ENCODE results near the gene PGA5. TPM values are rescaled to one million over a fixed set of nuclear protein-coding genes. Genes with fewer than 3 reads are reported as not detected.

Gene PGA5
- total RNA-seq, 2 donors from 2014 or later = 0.75 to 0.93 TPM

DNA sequence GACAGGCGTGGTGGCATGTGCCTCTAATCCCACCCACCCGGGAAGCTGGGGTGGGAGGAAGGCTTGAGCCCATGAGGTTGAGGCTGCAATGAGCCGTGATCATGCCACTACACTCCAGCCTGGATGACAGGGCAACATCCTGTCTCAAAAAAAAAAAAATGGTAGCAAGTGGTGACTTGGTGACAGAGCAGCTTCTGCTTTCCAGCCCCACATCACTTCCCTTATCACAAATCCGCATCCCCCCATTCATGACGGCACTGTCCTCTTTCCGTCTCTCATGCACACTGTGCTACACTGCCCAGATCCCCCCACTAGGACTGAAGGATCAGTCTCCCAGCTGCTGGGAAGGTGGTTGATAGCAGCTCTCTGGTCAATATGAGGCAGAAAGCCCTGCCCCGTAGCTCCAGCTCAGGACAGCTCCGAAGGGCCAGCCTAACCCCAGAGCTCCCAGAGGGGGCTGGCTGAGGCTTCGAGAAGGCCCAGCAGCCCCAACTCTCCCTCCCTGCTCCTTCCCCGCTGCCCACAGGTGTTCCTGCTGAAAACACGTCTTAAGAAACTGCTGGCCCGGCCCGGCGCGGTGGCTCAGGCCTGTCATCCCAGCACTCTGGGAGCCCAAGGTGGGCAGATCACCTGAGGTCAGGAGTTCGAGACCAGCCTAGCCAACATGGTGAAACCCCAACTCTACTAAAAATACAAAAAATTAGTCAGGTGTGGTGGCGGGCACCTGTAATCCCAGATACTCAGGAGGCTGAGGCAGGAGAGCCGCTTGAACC is 15.9 kb downstream of the PGA5 start:
- Histone ChIP-seq H3K27me3 (ENCODE audit: control insufficient read depth, insufficient read depth, low read length, poor library complexity, severe bottlenecking) (no peaks in the 10 kb centered on the region), H3K4me1 (ENCODE audit: control insufficient read depth, insufficient read depth, low read length) (no peaks in the 10 kb centered on the region), H3K9me3 (ENCODE audit: control insufficient read depth, low read length) (no peaks in the 10 kb centered on the region), H3K9ac (ENCODE audit: extremely low read depth, low read length, poor library complexity, severe bottlenecking) (no peak overlapping the region), H3K4me3 (ENCODE audit: low read length) (no peak overlapping the region), H3K36me3 (ENCODE audit: control insufficient read depth, insufficient read depth, low read length) (no peaks in the 10 kb centered on the region), H3K27ac (ENCODE audit: low read depth, low read length) (no peak overlapping the region)
- Mint-ChIP-seq H3K4me3 (no peak overlapping the region), H3K9me3 (no peaks in the 10 kb centered on the region), H3K36me3 (ENCODE audit: low read depth) (no peaks in the 10 kb centered on the region), H3K27ac (no peak overlapping the region), H3K4me1 (no peaks in the 10 kb centered on the region), H3K27me3 (ENCODE audit: insufficient read depth) (no peaks in the 10 kb centered on the region)
- WGBS, 2 experiments (ENCODE audit: insufficient coverage in 1 of 2, insufficient read length in 1 of 2) = 92 to 97% methylated on average over 9 to 18 of the region's 18 CpGs
- DNase-seq = no peak
- TF ChIP-seq, protein P1, sequence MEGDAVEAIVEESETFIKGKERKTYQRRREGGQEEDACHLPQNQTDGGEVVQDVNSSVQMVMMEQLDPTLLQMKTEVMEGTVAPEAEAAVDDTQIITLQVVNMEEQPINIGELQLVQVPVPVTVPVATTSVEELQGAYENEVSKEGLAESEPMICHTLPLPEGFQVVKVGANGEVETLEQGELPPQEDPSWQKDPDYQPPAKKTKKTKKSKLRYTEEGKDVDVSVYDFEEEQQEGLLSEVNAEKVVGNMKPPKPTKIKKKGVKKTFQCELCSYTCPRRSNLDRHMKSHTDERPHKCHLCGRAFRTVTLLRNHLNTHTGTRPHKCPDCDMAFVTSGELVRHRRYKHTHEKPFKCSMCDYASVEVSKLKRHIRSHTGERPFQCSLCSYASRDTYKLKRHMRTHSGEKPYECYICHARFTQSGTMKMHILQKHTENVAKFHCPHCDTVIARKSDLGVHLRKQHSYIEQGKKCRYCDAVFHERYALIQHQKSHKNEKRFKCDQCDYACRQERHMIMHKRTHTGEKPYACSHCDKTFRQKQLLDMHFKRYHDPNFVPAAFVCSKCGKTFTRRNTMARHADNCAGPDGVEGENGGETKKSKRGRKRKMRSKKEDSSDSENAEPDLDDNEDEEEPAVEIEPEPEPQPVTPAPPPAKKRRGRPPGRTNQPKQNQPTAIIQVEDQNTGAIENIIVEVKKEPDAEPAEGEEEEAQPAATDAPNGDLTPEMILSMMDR (conservative IDR thresholded peaks at IDR 0.05) = no peak

DNA sequence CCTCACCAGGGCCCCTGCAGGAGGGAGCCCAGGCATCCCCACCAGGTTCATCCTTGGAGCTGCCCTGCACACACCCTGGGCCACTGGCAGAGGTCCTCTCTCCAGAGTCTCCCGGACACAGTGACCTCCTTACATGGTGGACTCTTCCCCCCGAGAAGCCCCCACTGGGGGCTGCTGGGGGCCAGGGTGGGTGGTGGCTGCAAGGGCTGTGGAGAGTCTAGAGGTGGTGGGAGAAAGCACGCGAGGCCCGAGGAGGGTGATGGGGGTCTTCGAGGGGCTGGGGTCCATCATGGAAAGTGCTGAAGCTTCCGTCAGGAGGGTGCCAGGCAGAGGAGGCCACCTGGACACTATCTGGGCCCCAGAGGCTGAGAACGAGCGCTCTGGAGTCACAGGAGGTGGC is 17.6 kb downstream of the PGA5 start:
- TF ChIP-seq, protein P1 (conservative IDR thresholded peaks at IDR 0.05) = no peak
- Histone ChIP-seq H3K4me1 (ENCODE audit: control insufficient read depth, insufficient read depth, low read length) (no peaks in the 10 kb centered on the region), H3K9ac (ENCODE audit: extremely low read depth, low read length, poor library complexity, severe bottlenecking) (no peak overlapping the region), H3K4me3 (ENCODE audit: low read length) (no peak overlapping the region), H3K9me3 (ENCODE audit: control insufficient read depth, low read length) (no peaks in the 10 kb centered on the region), H3K27me3 (ENCODE audit: control insufficient read depth, insufficient read depth, low read length, poor library complexity, severe bottlenecking) (no peaks in the 10 kb centered on the region), H3K27ac (ENCODE audit: low read depth, low read length) (no peak overlapping the region), H3K36me3 (ENCODE audit: control insufficient read depth, insufficient read depth, low read length) (no peaks in the 10 kb centered on the region)
- Mint-ChIP-seq H3K36me3 (ENCODE audit: low read depth) (no peaks in the 10 kb centered on the region), H3K4me3 (no peak overlapping the region), H3K4me1 (no peaks in the 10 kb centered on the region), H3K9me3 (no peaks in the 10 kb centered on the region), H3K27ac (no peak overlapping the region), H3K27me3 (ENCODE audit: insufficient read depth) (no peaks in the 10 kb centered on the region)
- no peak for DNase-seq
- 90 to 100% methylated on average over 4 to 9 of the region's 9 CpGs for WGBS, 2 experiments (ENCODE audit: insufficient coverage in 1 of 2, insufficient read length in 1 of 2)

GRCh38 chr11:61259363-61259762 is 18.4 kb downstream of the PGA5 start:
- TF ChIP-seq, protein P1 (conservative IDR thresholded peaks at IDR 0.05) = no peak

More at GRCh38 chr11:61259363-61259762, 18.4 kb downstream of the PGA5 start:
- H3K9ac ChIP-seq (ENCODE audit: extremely low read depth, low read length, poor library complexity, severe bottlenecking) = no peak overlapping the region
- H3K4me1 Mint-ChIP-seq = no peaks in the 10 kb centered on the region
- no peaks in the 10 kb centered on the region for H3K4me1 ChIP-seq (ENCODE audit: control insufficient read depth, insufficient read depth, low read length)
- no peaks in the 10 kb centered on the region for H3K9me3 ChIP-seq (ENCODE audit: control insufficient read depth, low read length)
- 90 to 92% methylated on average over 5 to 6 of the region's 6 CpGs for WGBS, 2 experiments (ENCODE audit: insufficient coverage in 1 of 2, insufficient read length in 1 of 2)
- no peaks in the 10 kb centered on the region for H3K9me3 Mint-ChIP-seq
- H3K27me3 Mint-ChIP-seq (ENCODE audit: insufficient read depth) = no peaks in the 10 kb centered on the region
- H3K27ac Mint-ChIP-seq = no peak overlapping the region
- H3K27me3 ChIP-seq (ENCODE audit: control insufficient read depth, insufficient read depth, low read length, poor library complexity, severe bottlenecking) = no peaks in the 10 kb centered on the region
- H3K4me3 Mint-ChIP-seq = no peak overlapping the region
- no peaks in the 10 kb centered on the region for H3K36me3 ChIP-seq (ENCODE audit: control insufficient read depth, insufficient read depth, low read length)
- no peaks in the 10 kb centered on the region for H3K36me3 Mint-ChIP-seq (ENCODE audit: low read depth)
- H3K27ac ChIP-seq (ENCODE audit: low read depth, low read length) = no peak overlapping the region
- H3K4me3 ChIP-seq (ENCODE audit: low read length) = no peak overlapping the region
- no peak for DNase-seq

Data from endodermal cell (in vitro differentiated cells).